ENCODE data around the gene PARD6G.

- TF ChIP-seq CTCF (IDR thresholded peaks at IDR 0.05): no peak
- no peak for TF ChIP-seq EZH2phosphoT487 (IDR thresholded peaks at IDR 0.05)
- no peak for TF ChIP-seq EZH2 (IDR thresholded peaks at IDR 0.05)
These were observed 75.3 kb downstream of the PARD6G start for GRCh38 chr18:80172056-80172455.

Measured in neural progenitor cell (in vitro differentiated cells).